NCI-H1436 (cell line): ENCODE data around the gene OR6S1.
A peak's percentile ranks its signal among the peaks of the same experiment; 100 is the strongest.

ENCODE experiments used
- DNase-seq: peaks from one replicate; lab custom pipeline; 2025; lab: John Stamatoyannopoulos, UW

OR6S1 gene

GRCh38 chr14:20641591-20641990 is at the start of gene OR6S1:
Gene OR6S1 (minus strand): TSS chr14:20641691. CDS start chr14:20641691, 0 bp downstream.
- DNase-seq: no peak

- peak; percentile 13 for DNase-seq
Measured at GRCh38 chr14:20690848-20691640, 49.6 kb upstream of the OR6S1 start.

- no peak for DNase-seq
Measured at GRCh38 chr14:20688167-20688839, 46.8 kb upstream of the OR6S1 start, which contains the start of gene ANG. Gene ANG (plus strand): TSS chr14:20688764. CDS start chr14:20693565, 4,801 bp downstream.

GRCh38 chr14:20687362-20688166 is 46.1 kb upstream of the OR6S1 start:
- no peak for DNase-seq

- no peak for DNase-seq
Measured at GRCh38 chr14:20686386-20687143, 45.1 kb upstream of the OR6S1 start.

- DNase-seq: no peak
Measured at GRCh38 chr14:20684662-20685456, 43.4 kb upstream of the OR6S1 start.

GRCh38 chr14:20683891-20684661 is 42.6 kb upstream of the OR6S1 start, which contains the start of gene RNASE4:
Gene RNASE4 (plus strand): TSS chr14:20684560. CDS start chr14:20699372, 14,812 bp downstream.
- no peak for DNase-seq

- DNase-seq: peak; percentile 36
Measured at GRCh38 chr14:20683125-20683890, 41.8 kb upstream of the OR6S1 start.

GRCh38 chr14:20682435-20683124 is 41.1 kb upstream of the OR6S1 start:
- peak; percentile 68 for DNase-seq

- no peak for DNase-seq
Measured at GRCh38 chr14:20682127-20682434, 40.6 kb upstream of the OR6S1 start.

GRCh38 chr14:20681348-20682126 is 40.0 kb upstream of the OR6S1 start:
- peak; percentile 27 for DNase-seq

GRCh38 chr14:20680843-20681347 is 39.4 kb upstream of the OR6S1 start:
- DNase-seq: no peak

- DNase-seq: no peak
Measured at GRCh38 chr14:20680363-20680762, 38.9 kb upstream of the OR6S1 start.

GRCh38 chr14:20679907-20680306 is 38.4 kb upstream of the OR6S1 start:
- no peak for DNase-seq

GRCh38 chr14:20676072-20676471 is 34.6 kb upstream of the OR6S1 start:
- no peak for DNase-seq

- DNase-seq: no peak
Measured at GRCh38 chr14:20675669-20676068, 34.2 kb upstream of the OR6S1 start.

- DNase-seq: no peak
Measured at GRCh38 chr14:20671597-20672283, 30.2 kb upstream of the OR6S1 start.
